ENCODE results near the gene NARS2.

- no peak for TF ChIP-seq CTCF (IDR thresholded peaks at IDR 0.05; ENCODE audit: low read length)
- TF ChIP-seq EZH2 (IDR thresholded peaks at IDR 0.05; ENCODE audit: borderline replicate concordance, low read length) = no peak
These were observed 151.4 kb downstream of the NARS2 start for GRCh38 chr11:78423241-78423640.
